SU-DHL-6 (cell line): ENCODE measurements around the gene BEND7.

Source experiments
- H2AFZ ChIP-seq: fragments of 200-600 bp; sonication (generic); 2 replicates; pipeline ENCODE4 v1.6.1; 2014; ENCODE audit warnings: low read depth, mild to moderate bottlenecking, moderate library complexity, mixed read lengths, antibody characterized with exemption, low read length; ENCODE audit not compliant: severe bottlenecking
- H3F3A ChIP-seq: fragments of 200-600 bp; shearing (Covaris generic); 2 replicates; pipeline ENCODE4 v1.6.0; 2016; ENCODE audit warnings: antibody characterized with exemption, mild to moderate bottlenecking; ENCODE audit not compliant: insufficient read depth
- H3K27ac ChIP-seq: fragments of 200-600 bp; sonication (generic); 2 replicates; pipeline ENCODE4 v1.5.1; 2016; ENCODE audit warnings: low read depth, mild to moderate bottlenecking, low read length, moderate library complexity, mixed read lengths
- H3K27me3 ChIP-seq: fragments of 200-600 bp; sonication (generic), shearing (Covaris generic); 2 replicates; pipeline ENCODE4 v1.6.0; 2014; ENCODE audit warnings: mild to moderate bottlenecking, low read length
- H3K36me3 ChIP-seq: fragments of 200-600 bp; sonication (generic); 2 replicates; pipeline ENCODE4 v1.6.1; 2014; ENCODE audit warnings: mild to moderate bottlenecking, low read length, mixed read lengths
- H3K4me2 ChIP-seq: fragments of 300-600, 200-600 bp; shearing (Covaris generic), sonication (generic); 2 replicates; pipeline ENCODE4 v1.6.0; 2014; ENCODE audit warnings: low read length, low read depth, mild to moderate bottlenecking; ENCODE audit not compliant: poor library complexity, severe bottlenecking
- H3K4me3 ChIP-seq: fragments of 200-600 bp; sonication (generic); 2 replicates; pipeline ENCODE4 v1.5.1; 2014; ENCODE audit warnings: antibody characterized with exemption, low read length, mild to moderate bottlenecking, mixed read lengths; ENCODE audit not compliant: insufficient read depth, poor library complexity, severe bottlenecking
- H3K79me2 ChIP-seq: fragments of 200-600 bp; sonication (generic); 2 replicates; pipeline ENCODE4 v1.6.1; 2014; ENCODE audit warnings: mild to moderate bottlenecking, low read length, moderate library complexity; ENCODE audit not compliant: insufficient read depth
- H3K9ac ChIP-seq: fragments of 200-600 bp; sonication (generic); 2 replicates; pipeline ENCODE4 v1.7.0; 2014; ENCODE audit warnings: mild to moderate bottlenecking, low read length
- H3K9me2 ChIP-seq: fragments of 200-600 bp; sonication (generic); replicated peaks from 2 replicates; pipeline ENCODE4 v1.6.1; 2014; ENCODE audit warnings: low read length; ENCODE audit not compliant: insufficient read depth
- H3K9me3 ChIP-seq: fragments of 200-600 bp; sonication (generic); 2 replicates; pipeline ENCODE4 v1.6.1; 2014; ENCODE audit warnings: low read length, mixed read lengths; ENCODE audit not compliant: insufficient read depth
- H4K20me1 ChIP-seq: fragments of 200-600 bp; sonication (generic); 2 replicates; pipeline ENCODE4 v1.6.1; 2014; ENCODE audit warnings: low read depth, mild to moderate bottlenecking, antibody characterized with exemption, low read length, moderate library complexity, mixed read lengths
- EZH2phosphoT487 ChIP-seq: fragments of 200-600 bp; sonication (generic), shearing (Covaris generic); conservative IDR thresholded peaks from 2 replicates; pipeline ENCODE4 v1.6.1; 2018; ENCODE audit warnings: mild to moderate bottlenecking, antibody characterized with exemption, low read length, moderate library complexity, mixed read lengths
- TF ChIP-seq, protein P1 (sequence below): fragments of 200-600 bp; sonication (generic); IDR thresholded peaks from one replicate; pipeline ENCODE4 v1.5.1; 2017; ENCODE audit warnings: antibody characterized with exemption, mild to moderate bottlenecking, low read length, moderate library complexity; ENCODE audit not compliant: insufficient read depth, poor library complexity, severe bottlenecking

Gene BEND7

DNA sequence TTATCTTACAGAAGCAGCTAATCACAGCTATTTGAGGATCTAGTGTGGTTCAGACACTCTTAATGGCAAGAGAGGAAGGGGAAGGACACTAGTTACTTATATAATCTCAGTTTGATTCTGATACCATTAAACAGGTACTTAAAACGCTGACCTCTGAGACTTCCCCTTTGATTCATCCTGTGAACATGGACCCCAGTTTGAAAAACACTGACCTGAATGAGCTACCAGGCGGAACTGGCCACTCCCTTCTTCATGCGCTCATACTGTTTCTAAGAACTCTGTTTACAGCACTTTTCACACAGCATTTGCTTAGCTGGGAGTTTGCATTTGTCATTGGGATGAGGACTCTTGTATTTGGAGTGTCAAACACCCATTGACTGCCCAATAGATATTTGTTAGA lies 45.7 kb downstream of the BEND7 start:
- H3K4me3 ChIP-seq, result no peak overlapping the region
- H3K9ac ChIP-seq, result no peak overlapping the region
- H3F3A ChIP-seq, result no peaks in the 10 kb centered on the region
- H3K9me3 ChIP-seq, result no peaks in the 10 kb centered on the region
- H4K20me1 ChIP-seq, result no peaks in the 10 kb centered on the region
- no peak overlapping the region for H2AFZ ChIP-seq
- no peaks in the 10 kb centered on the region for H3K27me3 ChIP-seq
- no peaks in the 10 kb centered on the region for H3K36me3 ChIP-seq
- no peaks in the 10 kb centered on the region for H3K9me2 ChIP-seq
- H3K79me2 ChIP-seq, result no peaks in the 10 kb centered on the region
- no peak overlapping the region for H3K27ac ChIP-seq
- TF ChIP-seq, protein P1, sequence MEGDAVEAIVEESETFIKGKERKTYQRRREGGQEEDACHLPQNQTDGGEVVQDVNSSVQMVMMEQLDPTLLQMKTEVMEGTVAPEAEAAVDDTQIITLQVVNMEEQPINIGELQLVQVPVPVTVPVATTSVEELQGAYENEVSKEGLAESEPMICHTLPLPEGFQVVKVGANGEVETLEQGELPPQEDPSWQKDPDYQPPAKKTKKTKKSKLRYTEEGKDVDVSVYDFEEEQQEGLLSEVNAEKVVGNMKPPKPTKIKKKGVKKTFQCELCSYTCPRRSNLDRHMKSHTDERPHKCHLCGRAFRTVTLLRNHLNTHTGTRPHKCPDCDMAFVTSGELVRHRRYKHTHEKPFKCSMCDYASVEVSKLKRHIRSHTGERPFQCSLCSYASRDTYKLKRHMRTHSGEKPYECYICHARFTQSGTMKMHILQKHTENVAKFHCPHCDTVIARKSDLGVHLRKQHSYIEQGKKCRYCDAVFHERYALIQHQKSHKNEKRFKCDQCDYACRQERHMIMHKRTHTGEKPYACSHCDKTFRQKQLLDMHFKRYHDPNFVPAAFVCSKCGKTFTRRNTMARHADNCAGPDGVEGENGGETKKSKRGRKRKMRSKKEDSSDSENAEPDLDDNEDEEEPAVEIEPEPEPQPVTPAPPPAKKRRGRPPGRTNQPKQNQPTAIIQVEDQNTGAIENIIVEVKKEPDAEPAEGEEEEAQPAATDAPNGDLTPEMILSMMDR, result no peak
- no peak for TF ChIP-seq EZH2phosphoT487
- H3K4me2 ChIP-seq, result no peak overlapping the region

- Histone ChIP-seq H4K20me1 (no peaks in the 10 kb centered on the region), H3K79me2 (no peaks in the 10 kb centered on the region), H3K27me3 (no peaks in the 10 kb centered on the region), H3K4me3 (no peak overlapping the region), H3K4me2 (no peak overlapping the region), H3K27ac (no peak overlapping the region), H3K9me3 (no peaks in the 10 kb centered on the region), H3K9me2 (no peaks in the 10 kb centered on the region), H3F3A (no peaks in the 10 kb centered on the region), H3K9ac (no peak overlapping the region), H3K36me3 (no peaks in the 10 kb centered on the region), H2AFZ (no peak overlapping the region)
- TF ChIP-seq EZH2phosphoT487, result no peak
- TF ChIP-seq, protein P1, result no peak
Observed at GRCh38 chr10:13481690-13482089, 47.1 kb downstream of the BEND7 start.

DNA sequence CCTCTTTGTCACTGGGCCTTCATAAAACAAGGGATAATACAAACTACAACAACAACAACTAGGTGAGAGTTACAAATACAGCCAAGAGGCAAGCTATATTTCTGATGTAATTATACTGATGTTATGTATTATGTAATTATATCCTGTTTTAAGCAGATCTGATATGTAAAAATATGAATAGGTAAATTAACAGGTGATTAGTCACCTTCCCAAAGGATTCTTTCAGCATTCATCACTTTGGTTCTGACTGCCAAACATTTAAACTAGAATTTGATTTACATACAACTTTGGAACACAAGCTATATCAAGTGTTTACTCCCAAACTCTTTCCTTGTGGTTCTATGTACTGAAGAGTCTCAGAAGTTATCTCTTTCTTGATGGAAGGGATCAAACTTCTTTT lies 53.7 kb downstream of the BEND7 start:
- H3K79me2 ChIP-seq, result no peaks in the 10 kb centered on the region
- H4K20me1 ChIP-seq, result no peaks in the 10 kb centered on the region
- H3K9me2 ChIP-seq, result no peaks in the 10 kb centered on the region
- no peaks in the 10 kb centered on the region for H3F3A ChIP-seq
- no peak overlapping the region for H3K4me3 ChIP-seq
- H3K36me3 ChIP-seq, result no peaks in the 10 kb centered on the region
- no peak overlapping the region for H2AFZ ChIP-seq
- H3K9ac ChIP-seq, result no peak overlapping the region
- H3K9me3 ChIP-seq, result no peaks in the 10 kb centered on the region
- no peak overlapping the region for H3K27ac ChIP-seq
- H3K4me2 ChIP-seq, result no peak overlapping the region
- H3K27me3 ChIP-seq, result no peaks in the 10 kb centered on the region
- TF ChIP-seq EZH2phosphoT487, result no peak
- TF ChIP-seq, protein P1, result no peak
